WTC11 (cell line): ENCODE results near the gene MIF. TPM values are rescaled to one million over a fixed set of nuclear protein-coding genes. Genes with fewer than 3 reads are reported as not detected.

Source experiments
- ATAC-seq: fragments of 200-7000 bp; cut with Tn5 transposase; 2 replicates; pipeline ENCODE4 v1.10.0; 2021; ENCODE audit warnings: mild to moderate bottlenecking, moderate library complexity
- CTCF ChIA-PET: fragments of 300-600 bp; sonication (Branson Sonifier 250); formaldehyde crosslinking; loops from one replicate; lab custom pipeline; 2021; ENCODE audit warnings: antibody characterized with exemption; lab: Charles Lee
- POLR2A ChIA-PET: fragments of 350-600 bp; sonication (Branson Sonifier 250); formaldehyde crosslinking; loops from one replicate; lab custom pipeline; 2021; ENCODE audit warnings: antibody characterized with exemption; lab: Charles Lee
- DNase-seq: peaks from one replicate; pipeline ENCODE4 v3.0.0; 2021; ENCODE audit warnings: low spot score
- H3K27ac Mint-ChIP-seq: 2 replicates; pipeline ENCODE4 v1.8.0; 2021; ENCODE audit warnings: mixed read lengths
- H3K27me3 Mint-ChIP-seq: 2 replicates; pipeline ENCODE4 v1.8.0; 2021; ENCODE audit warnings: low read depth, mild to moderate bottlenecking, moderate library complexity, mixed read lengths
- H3K36me3 Mint-ChIP-seq: 2 replicates; pipeline ENCODE4 v1.8.0; 2021; ENCODE audit warnings: mixed read lengths
- H3K4me1 Mint-ChIP-seq: 2 replicates; pipeline ENCODE4 v1.8.0; 2022; ENCODE audit warnings: mixed read lengths
- H3K4me3 Mint-ChIP-seq: 2 replicates; pipeline ENCODE4 v1.8.0; 2021; ENCODE audit warnings: mild to moderate bottlenecking, moderate library complexity, mixed read lengths
- H3K9me3 Mint-ChIP-seq: 2 replicates; pipeline ENCODE4 v1.8.0; 2021; ENCODE audit warnings: mixed read lengths
- ATF6 ChIP-seq: sonication (generic); formaldehyde crosslinking; IDR thresholded peaks from 2 replicates; pipeline ENCODE4 v1.8.1; 2023; ENCODE audit warnings: mild to moderate bottlenecking, missing genetic modification reagents
- CTCF ChIP-seq: fragments of 200-600 bp; IDR thresholded peaks from 2 replicates; pipeline ENCODE4 v1.8.0; 2022; ENCODE audit warnings: antibody characterized with exemption
- E2F4 ChIP-seq: sonication (generic); formaldehyde crosslinking; IDR thresholded peaks from 2 replicates; pipeline ENCODE4 v1.8.1; 2022; ENCODE audit warnings: low read depth, mild to moderate bottlenecking, moderate library complexity, missing genetic modification reagents, borderline replicate concordance
- E2F5 ChIP-seq: sonication (generic); formaldehyde crosslinking; IDR thresholded peaks from 2 replicates; pipeline ENCODE4 v1.8.1; 2022; ENCODE audit warnings: mild to moderate bottlenecking, moderate library complexity, missing genetic modification reagents
- ESRRA ChIP-seq: sonication (generic); formaldehyde crosslinking; IDR thresholded peaks from 2 replicates; pipeline ENCODE4 v1.8.1; 2022; ENCODE audit warnings: mild to moderate bottlenecking, missing genetic modification reagents, borderline replicate concordance
- FOXJ3 ChIP-seq: sonication (generic); formaldehyde crosslinking; IDR thresholded peaks from 2 replicates; pipeline ENCODE4 v1.9.0; 2021; ENCODE audit warnings: missing genetic modification reagents, mild to moderate bottlenecking, borderline replicate concordance
- GABPB1 ChIP-seq: sonication (generic); formaldehyde crosslinking; IDR thresholded peaks from 2 replicates; pipeline ENCODE4 v1.8.1; 2023; ENCODE audit warnings: mild to moderate bottlenecking, missing genetic modification reagents
- HMGA2 ChIP-seq: fragments of 250-450 bp; sonication (Bioruptor Pico); IDR thresholded peaks from 2 replicates; pipeline ENCODE4 v1.4.0; 2021; ENCODE audit warnings: mild to moderate bottlenecking, moderate library complexity
- PREB ChIP-seq: sonication (generic); formaldehyde crosslinking; IDR thresholded peaks from 2 replicates; pipeline ENCODE4 v1.8.1; 2022; ENCODE audit warnings: mild to moderate bottlenecking, missing genetic modification reagents, moderate library complexity, borderline replicate concordance
- STAT6 ChIP-seq: sonication (generic); formaldehyde crosslinking; conservative IDR thresholded peaks from 2 replicates; pipeline ENCODE4 v1.8.1; 2023; ENCODE audit warnings: mild to moderate bottlenecking, low read depth, missing genetic modification reagents, moderate library complexity
- TCF7 ChIP-seq: sonication (generic); formaldehyde crosslinking; IDR thresholded peaks from 2 replicates; pipeline ENCODE4 v1.8.0; 2022; ENCODE audit warnings: mild to moderate bottlenecking, low read depth, missing genetic modification reagents, moderate library complexity
- TEAD1 ChIP-seq: sonication (generic); formaldehyde crosslinking; IDR thresholded peaks from 2 replicates; pipeline ENCODE4 v1.8.0; 2022; ENCODE audit warnings: mild to moderate bottlenecking, missing genetic modification reagents
- USF1 ChIP-seq: sonication (generic); formaldehyde crosslinking; IDR thresholded peaks from 2 replicates; pipeline ENCODE4 v1.8.0; 2022; ENCODE audit warnings: mild to moderate bottlenecking, missing genetic modification reagents
- ZBTB21 ChIP-seq: sonication (generic); formaldehyde crosslinking; IDR thresholded peaks from 2 replicates; pipeline ENCODE4 v1.8.1; 2023; ENCODE audit warnings: mild to moderate bottlenecking, missing genetic modification reagents, borderline replicate concordance
- total RNA-seq: library from RNA; stranded (reverse); gene quantifications from 3 replicates; pipeline ENCODE4 v1.2.3, GENCODE V29; 2021

Gene MIF
- total RNA-seq, 1 experiment from 2014 or later, result 1,424 TPM

- TF ChIP-seq ESRRA (no peak), FOXJ3 (CRISPR knock-in tag) (no peak), ATF6 (CRISPR knock-in tag) (no peak), PREB (CRISPR knock-in tag) (no peak), ZBTB21 (no peak), E2F4 (CRISPR knock-in tag) (no peak), STAT6 (no peak)
These were observed 14.5 kb downstream of the MIF start (continued) for GRCh38 chr22:23908587-23909205.

- Mint-ChIP-seq H3K4me1 (peaks cover 47% of the 10 kb centered on the region), H3K27me3 (peaks cover 46% of the 10 kb centered on the region), H3K27ac (no peak overlapping the region), H3K4me3 (no peak overlapping the region), H3K9me3 (peaks cover 33% of the 10 kb centered on the region), H3K36me3 (peaks cover 16% of the 10 kb centered on the region)
- ChIA-PET POLR2A (no interaction called here), CTCF (interaction anchor here (1.5 to 2.0 kb wide), 2 partner anchors 15 to 20 kb away, joined by 7 to 17 read pairs; partner anchors contain the start of gene MIF)
- no peak for ATAC-seq
- TF ChIP-seq HMGA2 (CRISPR knock-in tag) (no peak), GABPB1 (CRISPR knock-in tag) (no peak), ZBTB21 (no peak), USF1 (CRISPR knock-in tag) (no peak), TEAD1 (CRISPR knock-in tag) (no peak), E2F5 (CRISPR knock-in tag) (no peak), TCF7 (no peak), CTCF (no peak)
- DNase-seq, result no peak
These were observed 15.2 kb downstream of the MIF start for GRCh38 chr22:23909296-23909898.
